Frontal cortex (tissue), 4 donors: Measurements from ENCODE around the gene RFPL1. TPM values are rescaled to one million over a fixed set of nuclear protein-coding genes. Genes with fewer than 3 reads are reported as not detected.
A peak's percentile ranks its signal among the peaks of the same experiment; 100 is the strongest.
"Not testable (repeated sequence)": the region's sequence is repeated elsewhere in the genome, so short reads cannot be mapped to it uniquely, and the experiment has no call there.

Experiments used
- DNase-seq, 2 donors: peaks; one replicate each; pipeline ENCODE4 v3.0.0; 2012; ENCODE audit warnings: low spot score in 2 of 2
- FAIRE-seq: peaks from 2 replicates; lab custom pipeline; 2012; peaks lifted over from hg19 to GRCh38; lab: Jason Lieb, UNC
- total RNA-seq: library from RNA; depleted of rRNA; stranded (reverse); fragments of >200 nt; gene quantifications from one replicate; pipeline ENCODE4 v1.2.3, GENCODE V29; 2014
- donor health status: control.
- donor health status: control.
- donor health status: control.

RFPL1 gene
- under 0.01 TPM for total RNA-seq

GRCh38 chr22:29438283-29438682, at the start of gene RFPL1:
Gene RFPL1 (plus strand): TSS chr22:29438583.
- not testable (repeated sequence) for FAIRE-seq, DNase-seq

- FAIRE-seq (no peak), DNase-seq (no peak)
These were observed 49.7 kb upstream of the RFPL1 start for GRCh38 chr22:29388759-29389090.

GRCh38 chr22:29390270-29390669, 48.1 kb upstream of the RFPL1 start:
- FAIRE-seq: no peak

GRCh38 chr22:29391546-29391945, 46.8 kb upstream of the RFPL1 start:
- DNase-seq (no peak), FAIRE-seq (no peak)

More at GRCh38 chr22:29390270-29390669, 48.1 kb upstream of the RFPL1 start:
- DNase-seq: no peak

GRCh38 chr22:29393019-29393608, 45.3 kb upstream of the RFPL1 start:
- no peak for DNase-seq
- no peak for FAIRE-seq

GRCh38 chr22:29394931-29395581, 43.3 kb upstream of the RFPL1 start:
- peak; percentile 36 to 77 for DNase-seq
- FAIRE-seq: no peak

GRCh38 chr22:29396126-29396525, 42.3 kb upstream of the RFPL1 start:
- DNase-seq (no peak), FAIRE-seq (no peak)

GRCh38 chr22:29397791-29398190, 40.6 kb upstream of the RFPL1 start:
- DNase-seq (no peak), FAIRE-seq (no peak)

- DNase-seq (no peak), FAIRE-seq (no peak)
These were observed 37.8 kb upstream of the RFPL1 start for GRCh38 chr22:29400576-29400975.

GRCh38 chr22:29401538-29401937, 36.8 kb upstream of the RFPL1 start:
- DNase-seq, FAIRE-seq: not testable (repeated sequence)

GRCh38 chr22:29408940-29409339, 29.4 kb upstream of the RFPL1 start:
- DNase-seq: no peak
- no peak for FAIRE-seq

GRCh38 chr22:29411569-29412211, 26.7 kb upstream of the RFPL1 start:
- DNase-seq, FAIRE-seq: not testable (repeated sequence)

- FAIRE-seq, DNase-seq: not testable (repeated sequence)
These were observed 25.6 kb upstream of the RFPL1 start for GRCh38 chr22:29412772-29413171.

- not testable (repeated sequence) for FAIRE-seq, DNase-seq
These were observed 23.3 kb upstream of the RFPL1 start for GRCh38 chr22:29414951-29415591.

- not testable (repeated sequence) for FAIRE-seq, DNase-seq
These were observed 19.7 kb upstream of the RFPL1 start for GRCh38 chr22:29418704-29419103.

- no peak for DNase-seq
- no peak for FAIRE-seq
These were observed 11.9 kb upstream of the RFPL1 start for GRCh38 chr22:29426476-29426875.

GRCh38 chr22:29427176-29427760, 11.1 kb upstream of the RFPL1 start:
- no peak for DNase-seq
- FAIRE-seq: no peak

- DNase-seq: no peak
- FAIRE-seq: no peak
These were observed 6.4 kb upstream of the RFPL1 start for GRCh38 chr22:29431986-29432385.

GRCh38 chr22:29433856-29434255, 4.5 kb upstream of the RFPL1 start:
- no peak for DNase-seq
- FAIRE-seq: no peak

GRCh38 chr22:29434288-29434687, 4.1 kb upstream of the RFPL1 start:
- DNase-seq (no peak), FAIRE-seq (no peak)
